ENCODE results near the gene SCARF2.
"Not testable (repeated sequence)": the region's sequence is repeated elsewhere in the genome, so short reads cannot be mapped to it uniquely, and the experiment has no call there.

GRCh38 chr22:20483143-20483506 is 45.5 kb upstream of the SCARF2 start:
- not testable (repeated sequence) for TF ChIP-seq CTCF, POLR2A (IDR thresholded peaks at IDR 0.05)
